ENCODE measurements around the gene KCNH3. TPM values are rescaled to one million over a fixed set of nuclear protein-coding genes. Genes with fewer than 3 reads are reported as not detected.

KCNH3 gene
- total and polyA plus RNA-seq, 2 of the 8 experiments (the other 6 are each of a cell fraction or from before 2014, with no cell fraction given) = 0.24 to 0.50 TPM

DNA sequence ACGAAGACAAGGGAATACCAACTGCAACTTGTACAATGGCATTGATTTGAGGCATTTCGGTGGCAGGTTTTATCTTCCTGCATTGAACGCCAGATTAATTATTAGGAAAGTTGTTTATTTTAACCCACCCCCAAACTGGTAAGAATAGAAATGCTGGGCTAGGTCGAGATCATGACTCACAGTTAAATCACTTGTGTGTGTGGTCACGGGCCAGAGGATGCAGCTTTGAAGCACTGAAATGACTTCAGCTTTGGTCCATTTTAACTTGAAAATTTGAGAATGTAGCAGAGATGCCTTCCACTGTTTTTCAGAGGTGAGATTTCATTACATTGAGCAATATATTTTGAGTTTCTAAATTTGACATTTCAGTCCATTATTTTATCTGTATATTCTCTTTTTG is 23.6 kb upstream of the KCNH3 start:
- H2AFZ ChIP-seq (ENCODE audit: low read length) = no peak overlapping the region
- H4K5ac ChIP-seq (ENCODE audit: insufficient read length, low read depth, low read length) = no peak overlapping the region
- no peaks in the 10 kb centered on the region for H3K79me1 ChIP-seq (ENCODE audit: low read depth, low read length)
- no peak overlapping the region for H2BK12ac ChIP-seq (ENCODE audit: low read depth, low read length)
- TF ChIP-seq FOSL1 (IDR thresholded peaks at IDR 0.05; ENCODE audit: insufficient read depth, low read depth, low read length) (no peak), ZNF274 (IDR thresholded peaks at IDR 0.05; ENCODE audit: borderline replicate concordance, extremely low read depth, low read length) (no peak), BCL11A (IDR thresholded peaks at IDR 0.05; ENCODE audit: low read depth in 2 of 2, low read length in 2 of 2) (no peak), BRCA1 (IDR thresholded peaks at IDR 0.05; ENCODE audit: low read depth, low read length) (no peak), RBBP5 (IDR thresholded peaks at IDR 0.05; ENCODE audit: borderline replicate concordance, low read depth, low read length) (no peak), KDM1A (IDR thresholded peaks at IDR 0.05; ENCODE audit: borderline replicate concordance, low read length) (no peak), SP1 (IDR thresholded peaks at IDR 0.05; ENCODE audit: low read depth, low read length) (no peak), GTF2F1 (IDR thresholded peaks at IDR 0.05; ENCODE audit: borderline replicate concordance, low read depth, low read length) (no peak), RFX5 (IDR thresholded peaks at IDR 0.05; ENCODE audit: borderline replicate concordance, low read depth, low read length) (no peak), YY1 (IDR thresholded peaks at IDR 0.05; ENCODE audit: low read depth, low read length) (no peak), SUZ12 (IDR thresholded peaks at IDR 0.05; ENCODE audit: low read length) (no peak), TAF1 (IDR thresholded peaks at IDR 0.05; ENCODE audit: low read depth, low read length) (no peak)
- H3K79me2 ChIP-seq (ENCODE audit: control insufficient read depth in 1 of 2, insufficient read depth in 2 of 2, low read length in 2 of 2) = no peaks in the 10 kb centered on the region
- H3K18ac ChIP-seq (ENCODE audit: extremely low read depth, low read length) = no peak overlapping the region
- POLR2A ChIA-PET (ENCODE audit: partially characterized antibody) = interaction anchor here (1.0 to 2.3 kb wide), 2 partner anchors 29 to 156 kb away, joined by 3 to 8 read pairs; no protein-coding TSS in a partner anchor
- no peaks in the 10 kb centered on the region for H4K20me1 ChIP-seq (replicated peaks in 1 of 2; ENCODE audit: control insufficient read depth in 1 of 2, insufficient read depth in 2 of 2, low read length in 2 of 2)
- H3K4me2 ChIP-seq (ENCODE audit: insufficient read depth in 1 of 2, low read depth in 2 of 2, low read length in 2 of 2) = no peak overlapping the region
- H3K9me3 ChIP-seq (ENCODE audit: insufficient read depth in 2 of 2, low read depth in 1 of 2, low read length in 1 of 2) = no peaks in the 10 kb centered on the region
- no peak for DNase-seq (ENCODE audit: low read depth in 1 of 2, low spot score in 2 of 2)
- H3K4ac ChIP-seq (replicated peaks; ENCODE audit: insufficient read length, low read depth, low read length) = no peak overlapping the region
- H3K4me3 ChIP-seq (ENCODE audit: extremely low read depth in 1 of 4, insufficient read depth in 2 of 4, low read depth in 3 of 4, low read length in 4 of 4) = no peak overlapping the region
- H2BK15ac ChIP-seq (ENCODE audit: low read length) = no peak overlapping the region
- no peaks in the 10 kb centered on the region for H3K4me1 ChIP-seq (replicated peaks in 1 of 4; ENCODE audit: control insufficient read depth in 3 of 4, insufficient read depth in 4 of 4, low read length in 3 of 4)
- H2AK5ac ChIP-seq (ENCODE audit: low read depth, low read length) = no peak overlapping the region
- no peak overlapping the region for H3K23ac ChIP-seq (ENCODE audit: insufficient read length)
- 91% methylated on average over 5 of the region's 5 CpGs; no CpG with 5 or more reads in 1 of the 2 experiments for WGBS, 2 experiments (ENCODE audit: extremely low coverage in 1 of 2, insufficient coverage in 1 of 2, insufficient read length in 1 of 2, insufficient replicate concordance in 2 of 2, low coverage in 1 of 2, low lambda C conversion rate in 2 of 2, missing lambda C conversion rate in 1 of 2)
- no peak overlapping the region for H2BK20ac ChIP-seq (ENCODE audit: low read length)
- no peaks in the 10 kb centered on the region for H3K27me3 ChIP-seq (replicated peaks in 1 of 4; ENCODE audit: control insufficient read depth in 3 of 4, extremely low read depth in 1 of 4, insufficient read depth in 3 of 4, low read length in 3 of 4)
- H3K36me3 ChIP-seq (ENCODE audit: control insufficient read depth in 2 of 4, insufficient read depth in 4 of 4, low read length in 3 of 4) = no peaks in the 10 kb centered on the region
- H4K91ac ChIP-seq (replicated peaks; ENCODE audit: insufficient read length, low read length) = no peak overlapping the region
- no peak overlapping the region for H3K56ac ChIP-seq (replicated peaks; ENCODE audit: insufficient read length, low read depth, low read length)
- H4K8ac ChIP-seq (ENCODE audit: extremely low read depth, insufficient read depth, low read length) = no peak overlapping the region
- no peaks in the 10 kb centered on the region for H3K23me2 ChIP-seq (ENCODE audit: low read depth, low read length)
- no peak overlapping the region for H3K27ac ChIP-seq (ENCODE audit: low read depth, low read length)
- no peak overlapping the region for H3K9ac ChIP-seq (replicated peaks in 1 of 4; ENCODE audit: extremely low read depth in 1 of 4, low read depth in 3 of 4, low read length in 3 of 4)
- H2BK120ac ChIP-seq (replicated peaks; ENCODE audit: low read depth, low read length) = no peak overlapping the region
- no peak overlapping the region for H3K14ac ChIP-seq (ENCODE audit: insufficient read length)
- no peak overlapping the region for H2BK5ac ChIP-seq (ENCODE audit: low read depth, low read length)
- CTCF ChIA-PET (ENCODE audit: partially characterized antibody) = interaction anchor here (0.8 to 18.6 kb wide), 13 partner anchors 10 to 183 kb away, joined by 3 to 538 read pairs (median 20); partner anchors contain the start of genes DNAJC22 and SPATS2
- FAIRE-seq = no peak

All from H1 (cell line).